ENCODE results near the gene SPATA33. TPM values are rescaled to one million over a fixed set of nuclear protein-coding genes. Genes with fewer than 3 reads are reported as not detected.
A peak's percentile ranks its signal among the peaks of the same experiment; 100 is the strongest.

Gene SPATA33
- total and polyA plus RNA-seq, 2 experiments from 2014 or later: 2.7 to 7.5 TPM

GRCh38 chr16:89620406-89620841, 37.2 kb upstream of the SPATA33 start:
- Histone ChIP-seq H3K27ac (no peak overlapping the region), H3K79me2 (ENCODE audit: insufficient read depth) (no peaks in the 10 kb centered on the region), H3F3A (ENCODE audit: insufficient read depth) (no peaks in the 10 kb centered on the region; the same call in 1 of the 2 replicates), H2AFZ (no peak overlapping the region), H3K36me3 (ENCODE audit: low read depth) (no peaks in the 10 kb centered on the region), H3K9me3 (ENCODE audit: low read depth) (no peaks in the 10 kb centered on the region), H4K20me1 (ENCODE audit: insufficient read depth) (no peaks in the 10 kb centered on the region), H3K9me2 (ENCODE audit: insufficient read depth) (no peaks in the 10 kb centered on the region), H3K4me1 (ENCODE audit: insufficient read depth) (0 out of 2 replicates have a peak, but pooled peaks cover 5% of the 10 kb centered on the region), H3K27me3 (replicated peaks; ENCODE audit: insufficient read depth) (peaks cover 3% of the 10 kb centered on the region; the same call in 1 of the 2 replicates), H3K4me3 (no peak overlapping the region), H3K9ac (no peak overlapping the region), H3K4me2 (ENCODE audit: unreplicated experiment) (no peak overlapping the region)
- TF ChIP-seq EZH2phosphoT487 (IDR thresholded peaks at IDR 0.05; ENCODE audit: insufficient read depth, low read depth) (no peak), EZH2 (IDR thresholded peaks at IDR 0.05; ENCODE audit: insufficient read depth, poor library complexity, severe bottlenecking) (no peak)
- in situ Hi-C loops (cut with MboI): no loop called here
- 70 to 75% methylated on average over 14 to 16 of the region's 16 CpGs for WGBS, 2 experiments (ENCODE audit: low coverage in 1 of 2, low lambda C conversion rate in 2 of 2, missing lambda C conversion rate in 2 of 2)
- no peak for DNase-seq

GRCh38 chr16:89621136-89621697, 36.4 kb upstream of the SPATA33 start:
- Histone ChIP-seq H4K20me1 (ENCODE audit: insufficient read depth) (no peaks in the 10 kb centered on the region), H3K4me1 (ENCODE audit: insufficient read depth) (0 out of 2 replicates have a peak, but pooled peaks cover 5% of the 10 kb centered on the region), H3K79me2 (ENCODE audit: insufficient read depth) (no peaks in the 10 kb centered on the region), H3K27me3 (replicated peaks; ENCODE audit: insufficient read depth) (peaks cover 3% of the 10 kb centered on the region; the same call in 1 of the 2 replicates), H3K9me3 (ENCODE audit: low read depth) (no peaks in the 10 kb centered on the region), H2AFZ (no peak overlapping the region), H3K27ac (no peak overlapping the region), H3K4me2 (ENCODE audit: unreplicated experiment) (no peak overlapping the region), H3K36me3 (ENCODE audit: low read depth) (no peaks in the 10 kb centered on the region), H3K9me2 (ENCODE audit: insufficient read depth) (no peaks in the 10 kb centered on the region), H3K4me3 (no peak overlapping the region), H3F3A (ENCODE audit: insufficient read depth) (no peaks in the 10 kb centered on the region; the same call in 1 of the 2 replicates), H3K9ac (no peak overlapping the region)
- no peak for DNase-seq
- in situ Hi-C loops (cut with MboI): no loop called here
- TF ChIP-seq EZH2phosphoT487 (IDR thresholded peaks at IDR 0.05; ENCODE audit: insufficient read depth, low read depth) (no peak), EZH2 (IDR thresholded peaks at IDR 0.05; ENCODE audit: insufficient read depth, poor library complexity, severe bottlenecking) (no peak)
- WGBS, 2 experiments (ENCODE audit: low coverage in 1 of 2, low lambda C conversion rate in 2 of 2, missing lambda C conversion rate in 2 of 2): 68 to 89% methylated on average over 10 to 18 of the region's 18 CpGs

- no peaks in the 10 kb centered on the region for H4K20me1 ChIP-seq (ENCODE audit: insufficient read depth)
- H3K27ac ChIP-seq: no peak overlapping the region
- DNase-seq: no peak
- no peak overlapping the region for H3K4me2 ChIP-seq (ENCODE audit: unreplicated experiment)
- H3K9me3 ChIP-seq (ENCODE audit: low read depth): no peaks in the 10 kb centered on the region
- 61 to 65% methylated on average over 31 to 32 of the region's 32 CpGs for WGBS, 2 experiments (ENCODE audit: low coverage in 1 of 2, low lambda C conversion rate in 2 of 2, missing lambda C conversion rate in 2 of 2)
- no peak overlapping the region for H3K4me3 ChIP-seq
- peaks cover 3% of the 10 kb centered on the region; the same call in 1 of the 2 replicates for H3K27me3 ChIP-seq (replicated peaks; ENCODE audit: insufficient read depth)
- no peaks in the 10 kb centered on the region for H3K36me3 ChIP-seq (ENCODE audit: low read depth)
- H3K9me2 ChIP-seq (ENCODE audit: insufficient read depth): no peaks in the 10 kb centered on the region
- H3K4me1 ChIP-seq (ENCODE audit: insufficient read depth): 0 out of 2 replicates have a peak, but pooled peaks cover 5% of the 10 kb centered on the region
- in situ Hi-C loops (cut with MboI): no loop called here
- no peaks in the 10 kb centered on the region; the same call in 1 of the 2 replicates for H3F3A ChIP-seq (ENCODE audit: insufficient read depth)
- no peak overlapping the region for H3K9ac ChIP-seq
- H3K79me2 ChIP-seq (ENCODE audit: insufficient read depth): no peaks in the 10 kb centered on the region
- no peak for TF ChIP-seq EZH2phosphoT487 (IDR thresholded peaks at IDR 0.05; ENCODE audit: insufficient read depth, low read depth)
- TF ChIP-seq EZH2 (IDR thresholded peaks at IDR 0.05; ENCODE audit: insufficient read depth, poor library complexity, severe bottlenecking): no peak
- no peak overlapping the region for H2AFZ ChIP-seq
Observed at GRCh38 chr16:89621698-89622409, 35.8 kb upstream of the SPATA33 start.

- H3K4me1 ChIP-seq (ENCODE audit: insufficient read depth): 0 out of 2 replicates have a peak, but pooled peaks cover 5% of the 10 kb centered on the region
- no peaks in the 10 kb centered on the region; the same call in 1 of the 2 replicates for H3K27me3 ChIP-seq (replicated peaks; ENCODE audit: insufficient read depth)
- no peaks in the 10 kb centered on the region for H3F3A ChIP-seq (ENCODE audit: insufficient read depth)
- no peak overlapping the region for H3K4me3 ChIP-seq
- H4K20me1 ChIP-seq (ENCODE audit: insufficient read depth): no peaks in the 10 kb centered on the region
- H3K27ac ChIP-seq: no peak overlapping the region
- H3K9me2 ChIP-seq (ENCODE audit: insufficient read depth): no peaks in the 10 kb centered on the region
- DNase-seq: peak; percentile 60
- peak overlapping the region; percentile 54 for H3K4me2 ChIP-seq (ENCODE audit: unreplicated experiment)
- peak overlapping the region; percentile 81 for H2AFZ ChIP-seq
- TF ChIP-seq EZH2phosphoT487 (IDR thresholded peaks at IDR 0.05; ENCODE audit: insufficient read depth, low read depth) (no peak), EZH2 (IDR thresholded peaks at IDR 0.05; ENCODE audit: insufficient read depth, poor library complexity, severe bottlenecking) (no peak)
- H3K9ac ChIP-seq: peak overlapping the region; percentile 32; the same call in 1 of the 2 replicates
- in situ Hi-C loops (cut with MboI): no loop called here
- H3K9me3 ChIP-seq (ENCODE audit: low read depth): no peaks in the 10 kb centered on the region
- H3K36me3 ChIP-seq (ENCODE audit: low read depth): no peaks in the 10 kb centered on the region
- 20% methylated on average over 28 of the region's 28 CpGs for WGBS, 2 experiments (ENCODE audit: low coverage in 1 of 2, low lambda C conversion rate in 2 of 2, missing lambda C conversion rate in 2 of 2)
- no peaks in the 10 kb centered on the region for H3K79me2 ChIP-seq (ENCODE audit: insufficient read depth)
Observed at GRCh38 chr16:89623511-89624261, 34.0 kb upstream of the SPATA33 start.

All from GM23248 (cell line).